ENCODE data around the gene PEX3. TPM values are rescaled to one million over a fixed set of nuclear protein-coding genes. Genes with fewer than 3 reads are reported as not detected.
"Not testable (repeated sequence)": the region's sequence is repeated elsewhere in the genome, so short reads cannot be mapped to it uniquely, and the experiment has no call there.

The PEX3 gene
- total RNA-seq, 1 experiment from 2014 or later = 20.9 TPM

DNA sequence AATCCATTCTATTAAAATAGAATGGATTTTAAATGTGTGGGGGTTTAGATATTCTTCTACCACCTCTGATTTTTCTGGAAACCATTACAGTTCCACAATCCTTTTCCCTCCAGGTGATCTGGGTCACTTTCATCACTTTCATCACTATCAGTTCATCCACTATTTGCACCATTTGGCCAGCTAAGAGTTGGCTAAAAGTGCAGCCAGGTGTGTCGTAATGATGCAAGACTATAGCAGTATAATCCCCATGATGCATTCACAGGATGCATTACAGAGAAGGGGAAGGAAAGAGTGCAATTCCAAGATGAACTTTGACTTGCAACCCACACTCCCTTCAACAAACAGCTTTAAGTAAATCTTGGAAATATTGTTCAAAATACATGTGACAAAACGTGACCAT is 56.0 kb downstream of the PEX3 start:
- Histone ChIP-seq H3K9me3 (ENCODE audit: insufficient read depth, low read depth) (no peaks in the 10 kb centered on the region), H3K27me3 (ENCODE audit: insufficient read depth, low read depth) (no peaks in the 10 kb centered on the region), H3K36me3 (ENCODE audit: low read depth) (peaks cover 23% of the 10 kb centered on the region; the same call in 1 of the 2 replicates), H2AFZ (no peak overlapping the region), H3K4me1 (replicated peaks; ENCODE audit: insufficient read depth) (peaks cover 18% of the 10 kb centered on the region), H3K9me2 (ENCODE audit: insufficient read depth) (no peaks in the 10 kb centered on the region), H3F3A (ENCODE audit: insufficient read depth, low read depth) (no peaks in the 10 kb centered on the region), H3K4me3 (no peak overlapping the region), H3K79me2 (ENCODE audit: low read depth) (peaks cover 39% of the 10 kb centered on the region), H3K27ac (no peak overlapping the region), H4K20me1 (ENCODE audit: insufficient read depth) (peaks cover 6% of the 10 kb centered on the region), H3K4me2 (no peak overlapping the region)
- no peak for TF ChIP-seq CTCF (conservative IDR thresholded peaks at IDR 0.05)
- TF ChIP-seq EZH2 (IDR thresholded peaks at IDR 0.05; ENCODE audit: low read depth) = no peak
- DNase-seq = no peak
- intact Hi-C loops (cut with micrococcal nuclease; ENCODE audit: unreplicated experiment) = loop anchor here (10.0 kb wide), 1 partner anchor 1032 kb away; no protein-coding TSS in a partner anchor
- POLR2A ChIA-PET (ENCODE audit: unreplicated experiment) = no interaction called here
- BruUV-seq (replicated peaks) = no TSS peak
- CTCF ChIA-PET = no interaction called here

GRCh38 chr6:143507358-143508145 is 56.9 kb downstream of the PEX3 start:
- CTCF ChIA-PET = no interaction called here
- Histone ChIP-seq H3K4me1 (replicated peaks; ENCODE audit: insufficient read depth) (peaks cover 21% of the 10 kb centered on the region), H4K20me1 (ENCODE audit: insufficient read depth) (peaks cover 6% of the 10 kb centered on the region; the same call in 1 of the 2 replicates), H3K27ac (no peak overlapping the region), H3F3A (ENCODE audit: insufficient read depth, low read depth) (no peaks in the 10 kb centered on the region), H3K27me3 (ENCODE audit: insufficient read depth, low read depth) (no peaks in the 10 kb centered on the region), H3K36me3 (ENCODE audit: low read depth) (peaks cover 19% of the 10 kb centered on the region; the same call in 1 of the 2 replicates), H2AFZ (no peak overlapping the region), H3K4me3 (no peak overlapping the region), H3K4me2 (no peak overlapping the region), H3K9me2 (ENCODE audit: insufficient read depth) (no peaks in the 10 kb centered on the region), H3K9me3 (ENCODE audit: insufficient read depth, low read depth) (no peaks in the 10 kb centered on the region), H3K79me2 (ENCODE audit: low read depth) (peaks cover 43% of the 10 kb centered on the region)
- BruUV-seq (replicated peaks) = no TSS peak
- DNase-seq = no peak
- POLR2A ChIA-PET (ENCODE audit: unreplicated experiment) = no interaction called here
- TF ChIP-seq EZH2 (IDR thresholded peaks at IDR 0.05; ENCODE audit: low read depth) (no peak), CTCF (conservative IDR thresholded peaks at IDR 0.05) (no peak)
- intact Hi-C loops (cut with micrococcal nuclease; ENCODE audit: unreplicated experiment) = loop anchor here (10.0 kb wide), 1 partner anchor 1033 kb away; no protein-coding TSS in a partner anchor

DNA sequence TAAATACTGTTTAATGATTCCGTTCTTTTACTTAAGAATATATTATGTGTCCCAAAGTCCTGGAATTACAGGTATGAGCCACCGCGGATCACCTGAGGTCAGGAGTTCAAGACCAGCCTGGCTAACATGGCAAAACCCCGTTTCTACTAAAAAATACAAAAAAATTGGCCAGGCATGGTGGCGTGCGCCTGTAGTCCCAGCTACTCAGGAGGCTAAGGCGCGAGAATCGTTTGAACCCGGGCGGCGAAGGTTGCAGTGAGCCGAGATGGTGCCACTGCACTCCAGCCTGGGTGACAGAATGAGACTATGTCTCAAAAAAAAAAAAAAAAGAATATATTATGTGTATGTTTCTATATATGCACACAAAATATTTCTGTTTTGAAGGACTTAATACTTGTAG is 59.7 kb downstream of the PEX3 start:
- peak overlapping the region; percentile 71; the same call in 1 of the 2 replicates for H3K27ac ChIP-seq
- DNase-seq; H3K27me3 ChIP-seq (ENCODE audit: insufficient read depth, low read depth); H3F3A ChIP-seq (ENCODE audit: insufficient read depth, low read depth); H3K9me2 ChIP-seq (ENCODE audit: insufficient read depth); CTCF ChIA-PET; H4K20me1 ChIP-seq (ENCODE audit: insufficient read depth); H3K9me3 ChIP-seq (ENCODE audit: insufficient read depth, low read depth): not testable (repeated sequence)
- H3K4me2 ChIP-seq = peak overlapping the region; percentile 92
- TSS peak; percentile 33 for BruUV-seq (replicated peaks)
- H3K36me3 ChIP-seq (ENCODE audit: low read depth) = peaks cover 17% of the 10 kb centered on the region; the same call in 1 of the 2 replicates
- H2AFZ ChIP-seq = peak overlapping the region; percentile 99
- peaks cover 43% of the 10 kb centered on the region for H3K79me2 ChIP-seq (ENCODE audit: low read depth)
- peak overlapping the region; percentile 81 for H3K4me3 ChIP-seq
- POLR2A ChIA-PET (ENCODE audit: unreplicated experiment) = interaction anchor here (0.6 kb wide), 1 partner anchor 60 kb away, joined by 5 read pairs; the partner anchor contains the start of genes ADAT2 and PEX3
- intact Hi-C loops (cut with micrococcal nuclease; ENCODE audit: unreplicated experiment) = loop anchor here (2.0 kb wide), 2 partner anchors 60 to 502 kb away; partner anchors contain the start of genes ADAT2 and PEX3
- H3K4me1 ChIP-seq (replicated peaks; ENCODE audit: insufficient read depth) = peaks cover 21% of the 10 kb centered on the region

Data from PC-9 (cell line).